Stimulated activated naive CD4-positive, alpha-beta T cell (primary cell): Measurements from ENCODE around the gene COL20A1.

ENCODE experiments used
- DNase-seq, 6 experiments: peaks; one replicate each; lab custom pipeline; 2025; lab: John Stamatoyannopoulos, UW

Gene COL20A1

GRCh38 chr20:63350196-63350595 lies 57.2 kb downstream of the COL20A1 start:
- DNase-seq, result no peak

- DNase-seq, result no peak
Measured at GRCh38 chr20:63350597-63351325, 57.8 kb downstream of the COL20A1 start.

- DNase-seq, result no peak
Measured at GRCh38 chr20:63351326-63351700, 58.3 kb downstream of the COL20A1 start.

DNA sequence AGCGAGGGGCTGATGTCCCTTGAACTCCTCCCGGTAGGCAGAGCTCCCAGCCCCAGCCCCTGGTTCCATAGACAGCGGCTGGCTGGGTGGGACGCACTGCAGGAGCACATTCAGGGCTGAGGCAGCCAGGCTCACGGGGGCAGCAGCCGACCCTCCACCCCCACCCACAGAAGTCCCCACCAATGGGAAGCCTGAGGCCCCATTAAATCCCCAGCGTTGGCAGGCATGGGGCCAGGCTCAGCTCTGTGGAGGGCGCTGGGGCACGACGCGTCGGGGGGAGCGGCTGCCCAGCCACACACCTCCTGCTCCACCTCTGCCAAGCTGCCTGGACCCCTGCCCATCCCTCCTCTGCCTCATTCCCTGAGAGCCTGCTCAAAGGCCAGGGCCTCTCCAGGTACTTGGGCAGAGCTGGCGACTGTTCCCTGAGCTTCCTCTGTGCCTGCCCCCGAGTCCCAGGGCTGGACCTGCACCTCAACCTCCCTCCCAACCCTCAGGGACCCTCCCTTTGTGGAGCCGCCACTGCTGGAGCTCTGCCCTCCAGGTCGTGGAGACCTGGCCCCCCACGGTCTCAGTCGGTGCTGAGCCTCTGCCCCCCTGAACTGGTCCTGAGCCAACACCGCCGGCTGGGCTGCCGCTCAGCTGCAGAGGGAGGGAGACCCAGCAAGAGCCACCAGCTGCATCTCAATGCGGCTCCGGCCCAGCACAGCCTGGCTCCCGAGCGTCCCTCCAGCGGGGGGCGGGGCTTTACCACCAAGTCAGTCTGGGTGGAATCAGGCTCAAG lies 59.0 kb downstream of the COL20A1 start:
- no peak for DNase-seq

GRCh38 chr20:63352811-63353221 lies 59.8 kb downstream of the COL20A1 start:
- no peak for DNase-seq

- no peak for DNase-seq
Measured at GRCh38 chr20:63354636-63355350, 61.8 kb downstream of the COL20A1 start.

GRCh38 chr20:63355781-63356295 lies 62.9 kb downstream of the COL20A1 start:
- DNase-seq, result no peak

- no peak for DNase-seq
Measured at GRCh38 chr20:63356511-63356910, 63.5 kb downstream of the COL20A1 start.

GRCh38 chr20:63356931-63357879 lies 64.2 kb downstream of the COL20A1 start:
- no peak for DNase-seq

- DNase-seq, result no peak
Measured at GRCh38 chr20:63357921-63358905, 65.2 kb downstream of the COL20A1 start.

- no peak for DNase-seq
Measured at GRCh38 chr20:63359164-63359934, 66.4 kb downstream of the COL20A1 start.

DNA sequence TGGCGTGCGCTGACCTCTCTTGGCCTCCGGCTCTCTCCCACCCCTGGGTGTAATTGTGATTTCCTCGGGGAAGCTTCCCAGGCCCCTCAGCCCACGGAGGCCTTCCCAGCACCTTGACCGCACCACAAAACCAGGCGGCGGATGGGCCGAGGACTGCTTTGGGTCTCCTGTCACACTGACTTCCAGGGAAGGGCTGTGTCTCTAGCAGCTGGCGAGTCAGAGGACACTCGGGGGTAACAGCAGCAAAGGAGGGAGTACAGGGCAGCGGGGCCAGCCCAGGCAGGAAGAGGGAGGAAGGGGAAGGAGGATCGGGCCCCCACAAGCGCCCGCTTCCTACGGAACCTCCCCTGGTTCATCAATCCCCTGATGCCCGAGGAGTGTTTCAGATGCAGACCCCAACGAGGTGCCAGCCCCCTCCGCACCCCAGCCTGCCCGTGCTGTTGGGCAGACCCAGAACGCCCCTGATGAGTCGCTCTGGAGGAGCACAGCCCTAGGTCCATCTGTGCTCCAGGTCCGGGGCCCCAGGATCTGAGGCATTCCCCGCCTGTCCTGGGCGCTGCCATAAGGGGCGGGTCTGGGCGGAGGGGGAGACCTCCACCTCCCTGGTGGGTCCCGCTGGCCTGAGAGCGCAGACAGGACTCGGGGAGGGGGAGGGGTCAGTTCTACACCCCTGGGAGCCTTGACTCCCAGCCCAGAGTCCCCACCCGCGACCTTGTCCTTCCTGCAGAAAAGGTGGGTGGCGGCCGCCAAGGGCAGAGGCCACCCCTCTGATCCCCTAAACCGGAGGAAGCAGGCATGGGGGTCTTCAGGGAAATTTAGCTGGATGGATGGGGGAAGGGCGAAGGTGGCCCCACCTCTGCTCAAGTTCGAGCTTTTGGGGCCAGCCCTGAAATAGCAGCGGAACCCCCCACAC lies 67.2 kb downstream of the COL20A1 start:
- DNase-seq, result no peak

- no peak for DNase-seq
Measured at GRCh38 chr20:63360850-63361518, 68.0 kb downstream of the COL20A1 start, which contains the start of gene CHRNA4. TSS of gene CHRNA4 (minus strand) at chr20:63361349. CDS start at chr20:63361165, 184 bp downstream.

GRCh38 chr20:63361519-63362435 lies 68.8 kb downstream of the COL20A1 start:
- no peak for DNase-seq

GRCh38 chr20:63362436-63363009 lies 69.5 kb downstream of the COL20A1 start:
- DNase-seq, result no peak
